MCF 10A (cell line): ENCODE results near the gene TMUB1. TPM values are rescaled to one million over a fixed set of nuclear protein-coding genes. Genes with fewer than 3 reads are reported as not detected.

Experiments
- BruUV-seq: library from RNA; stranded (reverse); fragments of 400-500 nt; replicated peaks from 2 replicates; lab custom pipeline; 2021; lab: Mats Ljungman, UMichigan
- CTCF ChIA-PET: fragments of 300-600 bp; sonication (Branson Sonifier 250); formaldehyde crosslinking; extraction: SDS; loops from one replicate; lab custom pipeline; 2021; ENCODE audit warnings: antibody characterized with exemption, inconsistent platforms; lab: Yijun Ruan, JAX
- POLR2A ChIA-PET: fragments of 300-600, 350-650 bp; sonication (Branson Sonifier 250); formaldehyde crosslinking; extraction: SDS; loops from one replicate; lab custom pipeline; 2020; ENCODE audit warnings: antibody characterized with exemption, inconsistent platforms; lab: Yijun Ruan, JAX
- DNase-seq: peaks from one replicate; pipeline ENCODE4 v3.0.0-alpha.2; 2018; ENCODE audit not compliant: unreplicated experiment
- H3K27ac Mint-ChIP-seq: one replicate; pipeline ENCODE4 v1.8.0; 2022; ENCODE audit warnings: mild to moderate bottlenecking, low read depth, mixed read lengths; ENCODE audit not compliant: unreplicated experiment
- H3K27me3 Mint-ChIP-seq: one replicate; pipeline ENCODE4 v1.8.0; 2022; ENCODE audit warnings: mixed read lengths; ENCODE audit not compliant: insufficient read depth, unreplicated experiment
- H3K36me3 Mint-ChIP-seq: one replicate; pipeline ENCODE4 v1.8.0; 2022; ENCODE audit warnings: mild to moderate bottlenecking, moderate library complexity, mixed read lengths; ENCODE audit not compliant: insufficient read depth, unreplicated experiment
- H3K4me1 Mint-ChIP-seq: one replicate; pipeline ENCODE4 v1.8.0; 2022; ENCODE audit warnings: mixed read lengths; ENCODE audit not compliant: insufficient read depth, unreplicated experiment
- H3K4me3 Mint-ChIP-seq: one replicate; pipeline ENCODE4 v1.8.0; 2022; ENCODE audit warnings: mild to moderate bottlenecking, moderate library complexity, mixed read lengths; ENCODE audit not compliant: unreplicated experiment
- H3K9me3 Mint-ChIP-seq: one replicate; pipeline ENCODE4 v1.8.0; 2022; ENCODE audit warnings: mixed read lengths; ENCODE audit not compliant: unreplicated experiment
- CTCF ChIP-seq: fragments of 200-600 bp; IDR thresholded peaks from one replicate; pipeline ENCODE4 v1.8.0; 2022; ENCODE audit warnings: antibody characterized with exemption, mild to moderate bottlenecking; ENCODE audit not compliant: unreplicated experiment
- intact Hi-C: fragments of 100-400 bp; cut with micrococcal nuclease; formaldehyde crosslinking; loops from 2 replicates; pipeline ENCODE4 v1.14.1; 2022
- total RNA-seq: library from RNA; stranded (reverse); gene quantifications from 2 replicates; pipeline ENCODE4 v1.2.3, GENCODE V29; 2022

TMUB1 gene
- total RNA-seq, 1 experiment from 2014 or later = 30.1 TPM

DNA sequence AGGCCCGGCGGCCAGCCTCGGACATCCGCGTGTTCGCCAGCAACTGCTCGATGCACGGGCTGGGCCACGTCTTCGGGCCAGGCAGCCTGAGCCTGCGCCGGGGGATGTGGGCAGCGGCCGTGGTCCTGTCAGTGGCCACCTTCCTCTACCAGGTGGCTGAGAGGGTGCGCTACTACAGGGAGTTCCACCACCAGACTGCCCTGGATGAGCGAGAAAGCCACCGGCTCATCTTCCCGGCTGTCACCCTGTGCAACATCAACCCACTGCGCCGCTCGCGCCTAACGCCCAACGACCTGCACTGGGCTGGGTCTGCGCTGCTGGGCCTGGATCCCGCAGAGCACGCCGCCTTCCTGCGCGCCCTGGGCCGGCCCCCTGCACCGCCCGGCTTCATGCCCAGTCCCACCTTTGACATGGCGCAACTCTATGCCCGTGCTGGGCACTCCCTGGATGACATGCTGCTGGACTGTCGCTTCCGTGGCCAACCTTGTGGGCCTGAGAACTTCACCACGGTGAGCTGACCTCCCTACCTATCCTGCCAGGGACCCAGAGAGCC lies 34.3 kb downstream of the TMUB1 start:
- DNase-seq = no peak
- H3K27ac Mint-ChIP-seq = no peak overlapping the region
- POLR2A ChIA-PET = no interaction called here
- no peak overlapping the region for H3K4me3 Mint-ChIP-seq
- H3K4me1 Mint-ChIP-seq = peaks cover 10% of the 10 kb centered on the region
- intact Hi-C loops = no loop called here
- no peak for TF ChIP-seq CTCF
- CTCF ChIA-PET = no interaction called here
- H3K36me3 Mint-ChIP-seq = peaks cover 8% of the 10 kb centered on the region
- H3K9me3 Mint-ChIP-seq = no peaks in the 10 kb centered on the region
- BruUV-seq = no TSS peak
- no peaks in the 10 kb centered on the region for H3K27me3 Mint-ChIP-seq

- Mint-ChIP-seq H3K4me1 (peaks cover 10% of the 10 kb centered on the region), H3K36me3 (peaks cover 8% of the 10 kb centered on the region), H3K27ac (peak within 1 kb of the TSS; percentile 50), H3K27me3 (no peaks in the 10 kb centered on the region), H3K4me3 (no peak within 1 kb of the TSS), H3K9me3 (no peaks in the 10 kb centered on the region)
- intact Hi-C loops = no loop called here
- no peak for TF ChIP-seq CTCF
- DNase-seq = no peak
- CTCF ChIA-PET = interaction anchor here (1.5 kb wide), 1 partner anchor 63 kb away, joined by 4 read pairs; no protein-coding TSS in a partner anchor
- BruUV-seq = no TSS peak
- POLR2A ChIA-PET = interaction anchor here (1.1 kb wide), 1 partner anchor 20 kb away, joined by 4 read pairs; the partner anchor contains the start of gene ABCB8
These were observed 35.1 kb downstream of the TMUB1 start, which contains the start of gene ASIC3 for GRCh38 chr7:151047976-151048815. Gene ASIC3 (plus strand): TSS chr7:151048531. CDS start chr7:151048886, 355 bp downstream.

- Mint-ChIP-seq H3K27me3 (no peaks in the 10 kb centered on the region), H3K4me1 (peaks cover 10% of the 10 kb centered on the region), H3K4me3 (no peak overlapping the region), H3K27ac (peak overlapping the region; percentile 50), H3K36me3 (peaks cover 8% of the 10 kb centered on the region), H3K9me3 (no peaks in the 10 kb centered on the region)
- no TSS peak for BruUV-seq
- intact Hi-C loops = no loop called here
- no peak for TF ChIP-seq CTCF
- POLR2A ChIA-PET = interaction anchor here (0.7 to 1.4 kb wide), 5 partner anchors 10 to 67 kb away, joined by 3 to 6 read pairs (median 4); partner anchors contain the start of genes CDK5, FASTK and SLC4A2
- CTCF ChIA-PET = interaction anchor here (0.6 to 1.5 kb wide), 4 partner anchors 19 to 1240 kb away, joined by 3 to 4 read pairs (median 3); partner anchors contain the start of gene ABCB8
- DNase-seq = peak; percentile 70
These were observed 36.4 kb downstream of the TMUB1 start for GRCh38 chr7:151046603-151047573.
